Measurements from ENCODE around the gene PPFIA4.

PPFIA4 gene

GRCh38 chr1:203077956-203078355 is 51.7 kb downstream of the PPFIA4 start:
- in situ Hi-C loops (cut with MboI; ENCODE audit: low sequenced_read_pairs) = no loop called here

GRCh38 chr1:203078478-203078877 is 52.2 kb downstream of the PPFIA4 start:
- in situ Hi-C loops (cut with MboI; ENCODE audit: low sequenced_read_pairs) = no loop called here

GRCh38 chr1:203080456-203080855 is 54.2 kb downstream of the PPFIA4 start:
- in situ Hi-C loops (cut with MboI; ENCODE audit: low sequenced_read_pairs) = no loop called here

- in situ Hi-C loops (cut with MboI; ENCODE audit: low sequenced_read_pairs) = no loop called here
Observed at GRCh38 chr1:203081465-203082230, 55.4 kb downstream of the PPFIA4 start.

- in situ Hi-C loops (cut with MboI; ENCODE audit: low sequenced_read_pairs) = no loop called here
Observed at GRCh38 chr1:203082231-203082505, 55.9 kb downstream of the PPFIA4 start.

DNA sequence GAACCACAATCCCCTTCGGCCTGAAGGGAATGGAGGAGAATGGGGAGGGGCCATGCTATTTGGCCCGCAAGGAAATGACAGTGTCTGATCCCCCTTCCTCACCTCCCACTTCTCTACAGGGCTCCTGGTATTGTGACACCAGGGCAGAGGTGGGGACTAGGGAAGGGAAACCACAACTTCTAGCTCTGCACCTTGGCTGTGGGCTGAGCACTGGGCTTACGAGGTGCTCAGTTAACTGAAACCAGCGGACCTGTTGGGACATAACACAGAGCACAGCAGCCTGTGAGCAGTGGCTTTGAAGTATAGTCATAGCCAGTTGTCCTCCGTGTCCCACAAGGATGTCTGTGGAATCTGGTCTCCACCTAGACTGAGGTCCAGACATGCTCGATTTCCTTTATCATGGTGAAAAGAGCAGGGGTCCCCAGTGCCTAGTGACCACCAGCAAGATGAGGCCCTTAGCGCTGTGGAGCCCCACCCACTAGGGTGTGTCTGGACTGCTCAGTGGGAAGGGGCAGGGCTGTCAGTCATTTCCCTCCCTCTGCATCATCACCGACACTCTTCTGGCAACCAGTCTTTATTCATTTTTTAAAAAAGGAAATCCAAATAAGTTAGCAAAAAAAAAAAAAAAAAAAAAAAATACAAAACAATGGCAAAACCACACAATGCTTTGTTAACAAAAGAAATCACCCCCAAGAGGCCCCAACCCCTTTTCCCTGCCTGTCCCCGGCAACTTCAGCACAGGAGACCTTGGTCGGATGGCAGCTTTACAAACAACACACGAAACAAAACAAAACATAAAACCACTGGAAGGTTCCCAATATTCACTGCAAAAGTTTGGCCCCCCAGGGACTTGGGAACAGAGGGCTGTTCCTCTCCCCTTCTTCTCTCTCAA is 56.5 kb downstream of the PPFIA4 start:
- in situ Hi-C loops (cut with MboI; ENCODE audit: low sequenced_read_pairs) = no loop called here

DNA sequence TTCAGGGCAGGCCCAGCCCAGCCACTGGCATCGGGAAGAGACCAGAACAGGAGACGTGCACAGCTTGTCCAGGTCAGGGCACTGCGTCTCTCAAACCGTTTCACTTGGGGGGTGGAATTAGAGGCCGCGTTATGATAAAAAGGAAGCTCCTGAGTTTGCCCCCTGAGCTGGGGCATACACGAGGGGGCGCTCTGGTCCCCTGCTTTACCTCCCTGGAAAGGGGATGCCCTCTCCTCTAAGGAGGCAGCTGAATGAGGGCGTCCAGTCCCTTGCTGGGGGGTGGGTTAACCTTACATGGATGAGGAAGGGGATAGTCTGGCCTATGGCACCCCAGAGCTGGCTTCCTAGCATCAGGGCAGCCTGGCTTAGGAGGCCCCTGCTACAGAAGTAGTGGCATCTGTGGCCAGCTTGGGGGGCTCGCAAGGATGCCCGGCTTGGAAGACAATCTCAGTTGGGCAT is 57.2 kb downstream of the PPFIA4 start:
- in situ Hi-C loops (cut with MboI; ENCODE audit: low sequenced_read_pairs) = no loop called here

GRCh38 chr1:203084588-203085527 is 58.6 kb downstream of the PPFIA4 start:
- in situ Hi-C loops (cut with MboI; ENCODE audit: low sequenced_read_pairs) = no loop called here

DNA sequence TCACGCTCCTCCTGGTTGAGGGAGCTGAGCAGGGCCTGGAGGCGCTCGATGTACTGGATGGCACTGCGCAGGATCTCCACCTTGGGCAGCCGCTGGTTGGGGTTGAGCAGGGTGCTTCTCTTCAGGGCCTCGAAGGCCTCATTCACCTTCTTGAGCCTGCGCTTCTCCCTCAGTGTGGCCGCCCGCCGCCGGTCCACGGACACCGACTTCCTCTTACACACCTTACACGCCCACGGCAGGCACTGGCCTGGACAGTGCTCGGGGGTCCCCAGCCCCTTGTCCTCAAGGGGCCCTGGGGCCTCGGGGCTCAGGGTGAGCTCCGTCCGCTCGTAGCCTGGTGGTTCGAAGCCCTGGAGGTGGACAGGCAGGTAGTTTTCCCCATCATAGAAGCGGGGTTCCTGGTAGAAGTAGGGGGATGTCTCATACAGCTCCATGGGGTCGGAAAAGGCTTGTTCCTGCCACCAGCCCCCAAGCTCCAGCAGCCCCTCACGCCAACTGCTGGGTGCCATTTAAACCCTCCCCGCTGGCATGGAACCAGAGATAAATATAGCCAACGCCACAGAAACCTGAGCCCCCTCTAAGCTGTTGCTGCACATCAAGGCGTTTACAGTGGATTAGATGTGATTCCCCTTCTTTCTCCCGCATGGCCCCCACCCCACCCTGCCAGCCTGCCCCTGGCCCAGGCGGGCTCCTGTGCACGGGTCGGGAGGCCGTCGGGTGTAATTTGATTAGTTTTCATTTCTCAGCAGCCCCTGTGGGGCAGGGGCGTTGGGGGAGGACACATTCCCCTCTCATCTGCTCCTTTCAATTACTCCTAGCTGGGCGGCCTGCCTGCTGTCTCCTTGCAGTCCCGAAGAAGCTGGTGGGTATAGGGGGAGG is 59.5 kb downstream of the PPFIA4 start, which contains the start of gene MYOG:
Gene MYOG (minus strand): TSS at position 485 of the 879 bp plus-strand sequence. CDS start 51 bp downstream, at position 434.
- in situ Hi-C loops (cut with MboI; ENCODE audit: low sequenced_read_pairs) = no loop called here

DNA sequence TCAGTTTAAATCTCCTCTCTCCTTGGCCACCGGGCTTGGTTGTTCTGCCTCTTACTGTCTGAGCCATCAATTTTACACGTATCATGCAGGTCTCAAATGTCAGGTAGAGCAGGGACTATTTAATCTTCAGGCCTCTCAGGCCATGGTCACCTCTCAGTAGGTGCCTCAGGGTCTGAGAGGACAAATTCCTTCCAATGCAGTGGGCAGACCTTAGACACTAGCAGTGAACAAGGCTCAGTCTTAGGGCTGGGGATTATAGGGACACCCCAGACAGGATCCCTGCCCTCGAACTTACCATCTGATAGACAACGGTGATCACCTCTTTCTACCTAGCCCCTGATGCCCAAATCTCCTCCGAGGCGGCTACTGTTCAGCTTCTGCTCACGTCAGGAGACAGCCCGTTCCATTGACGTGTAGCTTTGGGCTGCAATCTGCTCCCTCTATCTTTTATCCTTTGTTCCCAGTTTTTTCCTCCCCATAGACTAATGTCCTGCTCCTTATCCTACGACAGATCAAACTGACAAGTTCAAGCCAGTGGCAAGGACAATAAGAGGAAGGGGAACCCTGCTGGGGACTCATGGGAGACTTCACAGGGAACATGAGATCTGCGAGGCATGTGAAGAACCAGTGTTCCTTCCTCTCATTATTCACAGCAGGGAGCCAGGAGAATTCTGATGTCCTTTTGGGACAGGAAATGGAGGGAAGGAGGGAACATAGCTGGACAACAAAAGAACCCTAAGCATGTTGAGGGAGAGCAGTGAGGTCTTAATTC is 60.9 kb downstream of the PPFIA4 start:
- in situ Hi-C loops (cut with MboI; ENCODE audit: low sequenced_read_pairs) = no loop called here

GRCh38 chr1:203088441-203088840 is 62.1 kb downstream of the PPFIA4 start:
- in situ Hi-C loops (cut with MboI; ENCODE audit: low sequenced_read_pairs) = no loop called here

- in situ Hi-C loops (cut with MboI; ENCODE audit: low sequenced_read_pairs) = no loop called here
Observed at GRCh38 chr1:203089001-203089650, 62.8 kb downstream of the PPFIA4 start.

GRCh38 chr1:203089651-203090045 is 63.4 kb downstream of the PPFIA4 start:
- in situ Hi-C loops (cut with MboI; ENCODE audit: low sequenced_read_pairs) = no loop called here

DNA sequence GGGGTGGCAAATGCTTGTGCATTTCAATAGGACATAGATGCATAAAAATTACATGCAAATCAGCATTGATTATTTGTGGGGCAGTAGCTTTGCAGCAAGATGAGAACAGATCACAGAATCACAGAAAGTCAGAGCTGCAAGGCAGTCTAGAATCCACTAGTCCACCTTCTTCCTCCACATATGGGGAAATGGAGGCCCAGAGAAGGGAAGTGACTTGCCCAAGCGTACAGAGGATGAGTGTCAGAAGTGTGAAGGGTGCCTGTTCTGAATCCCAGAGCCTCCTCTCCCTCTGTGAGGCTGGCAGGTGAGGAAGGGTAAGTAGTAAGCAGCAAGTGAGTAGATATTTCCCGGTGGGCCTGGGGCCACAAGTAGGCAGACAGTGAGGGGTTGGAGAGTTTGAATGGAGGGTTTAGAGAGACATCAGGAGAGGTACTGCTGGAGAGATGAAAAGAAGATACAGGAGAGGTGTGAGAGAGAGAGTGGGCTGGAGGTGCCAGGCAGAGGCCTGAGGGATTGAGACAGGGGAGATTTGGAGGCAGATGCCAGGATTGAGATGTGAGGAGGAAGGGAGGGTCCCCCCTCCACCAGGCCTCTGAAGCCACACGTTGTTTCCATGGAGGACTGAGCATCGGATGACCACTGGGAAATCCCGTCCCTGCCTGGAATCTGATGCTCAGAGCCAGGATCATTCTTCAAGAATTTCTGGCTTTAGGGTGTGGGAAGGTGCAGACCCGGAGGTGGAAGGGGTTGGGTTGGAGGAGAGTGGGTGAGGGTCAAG is 64.3 kb downstream of the PPFIA4 start:
- in situ Hi-C loops (cut with MboI; ENCODE audit: low sequenced_read_pairs) = no loop called here

DNA sequence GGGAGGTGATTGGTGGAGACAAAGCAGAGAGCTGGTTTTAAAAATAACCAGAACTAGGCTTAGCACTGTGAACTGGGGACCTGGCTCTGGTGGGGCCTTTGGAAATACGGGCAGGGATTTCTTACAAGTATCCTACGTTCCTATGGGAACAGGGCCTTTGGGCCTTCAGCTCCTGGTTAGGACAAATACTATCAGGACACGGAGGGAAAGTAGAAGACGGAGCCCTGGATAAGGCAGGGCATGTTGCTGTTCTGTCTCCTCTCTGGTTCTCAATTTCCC is 64.8 kb downstream of the PPFIA4 start:
- in situ Hi-C loops (cut with MboI; ENCODE audit: low sequenced_read_pairs) = no loop called here

GRCh38 chr1:203091761-203092330 is 65.6 kb downstream of the PPFIA4 start:
- in situ Hi-C loops (cut with MboI; ENCODE audit: low sequenced_read_pairs) = no loop called here

GRCh38 chr1:203093754-203094410 is 67.6 kb downstream of the PPFIA4 start:
- in situ Hi-C loops (cut with MboI; ENCODE audit: low sequenced_read_pairs) = no loop called here
